ENCODE measurements around the gene KRTAP12-3.

KRTAP12-3 gene

GRCh38 chr21:44628707-44629391 is 28.9 kb upstream of the KRTAP12-3 start:
- Histone ChIP-seq H3K4me2 (no peak overlapping the region), H3K4me3 (IDR thresholded peaks at IDR 0.05; ENCODE audit: insufficient read depth, low read depth, low read length) (no peak overlapping the region), H3K27ac (no peak overlapping the region), H3K36me3 (ENCODE audit: insufficient read depth) (no peaks in the 10 kb centered on the region), H3K79me2 (ENCODE audit: insufficient read depth, low read depth) (no peaks in the 10 kb centered on the region), H3K9ac (no peak overlapping the region), H4K20me1 (ENCODE audit: insufficient read depth) (no peaks in the 10 kb centered on the region), H3K4me1 (ENCODE audit: low read depth, poor library complexity, severe bottlenecking) (no peaks in the 10 kb centered on the region), H3K27me3 (ENCODE audit: insufficient read depth, low read depth) (peaks cover 10% of the 10 kb centered on the region), H2AFZ (ENCODE audit: low read depth) (no peak overlapping the region)
- TF ChIP-seq CTCF (conservative IDR thresholded peaks at IDR 0.05; ENCODE audit: low read depth, low read length): no peak

- H4K20me1 ChIP-seq (ENCODE audit: insufficient read depth): no peaks in the 10 kb centered on the region
- no peaks in the 10 kb centered on the region for H3K36me3 ChIP-seq (ENCODE audit: insufficient read depth)
- TF ChIP-seq CTCF (conservative IDR thresholded peaks at IDR 0.05; ENCODE audit: low read depth, low read length): no peak
- H3K27ac ChIP-seq: no peak overlapping the region
- H3K4me3 ChIP-seq (IDR thresholded peaks at IDR 0.05; ENCODE audit: insufficient read depth, low read depth, low read length): no peak overlapping the region
- H3K4me1 ChIP-seq (ENCODE audit: low read depth, poor library complexity, severe bottlenecking): no peaks in the 10 kb centered on the region
- no peak overlapping the region for H2AFZ ChIP-seq (ENCODE audit: low read depth)
- H3K79me2 ChIP-seq (ENCODE audit: insufficient read depth, low read depth): no peaks in the 10 kb centered on the region
- H3K4me2 ChIP-seq: no peak overlapping the region
- no peak overlapping the region for H3K9ac ChIP-seq
- H3K27me3 ChIP-seq (ENCODE audit: insufficient read depth, low read depth): peaks cover 7% of the 10 kb centered on the region; the same call in 1 of the 2 replicates
Measured at GRCh38 chr21:44630440-44630839, 27.3 kb upstream of the KRTAP12-3 start.

- Histone ChIP-seq H2AFZ (ENCODE audit: low read depth) (no peak overlapping the region), H3K27ac (no peak overlapping the region), H3K27me3 (ENCODE audit: insufficient read depth, low read depth) (peaks cover 12% of the 10 kb centered on the region; the same call in 1 of the 2 replicates), H4K20me1 (ENCODE audit: insufficient read depth) (no peaks in the 10 kb centered on the region), H3K4me2 (no peak overlapping the region), H3K79me2 (ENCODE audit: insufficient read depth, low read depth) (no peaks in the 10 kb centered on the region), H3K36me3 (ENCODE audit: insufficient read depth) (no peaks in the 10 kb centered on the region), H3K4me3 (IDR thresholded peaks at IDR 0.05; ENCODE audit: insufficient read depth, low read depth, low read length) (no peak overlapping the region), H3K9ac (no peak overlapping the region), H3K4me1 (ENCODE audit: low read depth, poor library complexity, severe bottlenecking) (no peaks in the 10 kb centered on the region)
- no peak for TF ChIP-seq CTCF (conservative IDR thresholded peaks at IDR 0.05; ENCODE audit: low read depth, low read length)
Measured at GRCh38 chr21:44632067-44632466, 25.7 kb upstream of the KRTAP12-3 start.

- Histone ChIP-seq H3K4me1 (ENCODE audit: low read depth, poor library complexity, severe bottlenecking) (no peaks in the 10 kb centered on the region), H3K4me2 (no peak overlapping the region), H3K79me2 (ENCODE audit: insufficient read depth, low read depth) (no peaks in the 10 kb centered on the region), H3K9ac (no peak overlapping the region), H3K27ac (no peak overlapping the region), H3K36me3 (ENCODE audit: insufficient read depth) (no peaks in the 10 kb centered on the region), H3K27me3 (ENCODE audit: insufficient read depth, low read depth) (peaks cover 15% of the 10 kb centered on the region; the same call in 1 of the 2 replicates), H2AFZ (ENCODE audit: low read depth) (no peak overlapping the region), H3K4me3 (IDR thresholded peaks at IDR 0.05; ENCODE audit: insufficient read depth, low read depth, low read length) (no peak overlapping the region), H4K20me1 (ENCODE audit: insufficient read depth) (no peaks in the 10 kb centered on the region)
- TF ChIP-seq CTCF (conservative IDR thresholded peaks at IDR 0.05; ENCODE audit: low read depth, low read length): no peak
Measured at GRCh38 chr21:44636209-44637017, 21.3 kb upstream of the KRTAP12-3 start.
